ENCODE results near the gene ADD2.

- TF ChIP-seq ZFP30 (CRISPR knock-in tag; IDR thresholded peaks at IDR 0.05) (no peak), PATZ1 (CRISPR knock-in tag; IDR thresholded peaks at IDR 0.05; ENCODE audit: borderline replicate concordance) (no peak), PPARA (CRISPR knock-in tag; IDR thresholded peaks at IDR 0.05; ENCODE audit: borderline replicate concordance) (no peak)
Observed at GRCh38 chr2:70744397-70744796, 23.6 kb downstream of the ADD2 start.

Measured in SK-N-SH treated with all-trans-retinoic acid at 6 μM for 48 hours (cell line).